ENCODE measurements around the gene ANO6.

Gene ANO6

GRCh38 chr12:45477526-45477925 is 261.6 kb downstream of the ANO6 start:
- TF ChIP-seq, protein P1, sequence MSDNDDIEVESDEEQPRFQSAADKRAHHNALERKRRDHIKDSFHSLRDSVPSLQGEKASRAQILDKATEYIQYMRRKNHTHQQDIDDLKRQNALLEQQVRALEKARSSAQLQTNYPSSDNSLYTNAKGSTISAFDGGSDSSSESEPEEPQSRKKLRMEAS (IDR thresholded peaks at IDR 0.05; ENCODE audit: low read depth, low read length), result no peak
- no peak for TF ChIP-seq MYC (IDR thresholded peaks at IDR 0.05; ENCODE audit: low read depth, low read length)
- no peak for TF ChIP-seq CTCF (IDR thresholded peaks at IDR 0.05; ENCODE audit: low read depth, low read length)
- no peak for TF ChIP-seq POLR2A (IDR thresholded peaks at IDR 0.05; ENCODE audit: extremely low read depth, insufficient read length)
- peak; percentile 9 for DNase-seq (ENCODE audit: low read depth)
- no peak overlapping the region for H3K4me3 ChIP-seq (ENCODE audit: low read depth, low read length)

DNA sequence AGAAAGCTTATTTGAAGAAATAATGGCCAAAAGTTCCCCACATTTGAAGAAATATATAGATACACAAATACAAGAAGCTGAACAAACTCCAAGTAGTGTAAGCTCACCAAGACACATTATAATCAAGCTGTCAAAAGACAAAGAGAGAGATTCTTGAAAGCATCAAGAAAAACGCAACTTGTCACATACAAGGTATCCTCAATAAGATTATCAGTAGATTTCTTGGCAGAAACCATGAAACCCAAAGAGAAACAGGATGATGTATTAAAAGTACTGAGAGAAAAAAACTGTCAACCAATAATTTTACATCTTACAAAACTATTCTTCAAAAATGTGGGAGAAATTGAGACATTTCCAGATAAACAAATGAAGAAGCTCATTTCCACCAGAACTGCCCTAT is 263.0 kb downstream of the ANO6 start:
- H3K4me3 ChIP-seq (ENCODE audit: low read depth, low read length), result no peak overlapping the region
- no peak for DNase-seq (ENCODE audit: low read depth)
- TF ChIP-seq, protein P1 (IDR thresholded peaks at IDR 0.05; ENCODE audit: low read depth, low read length), result no peak
- TF ChIP-seq POLR2A (IDR thresholded peaks at IDR 0.05; ENCODE audit: extremely low read depth, insufficient read length) (no peak), CTCF (IDR thresholded peaks at IDR 0.05; ENCODE audit: low read depth, low read length) (no peak), MYC (IDR thresholded peaks at IDR 0.05; ENCODE audit: low read depth, low read length) (no peak)

GRCh38 chr12:45481746-45482145 is 265.9 kb downstream of the ANO6 start:
- H3K4me3 ChIP-seq (ENCODE audit: low read depth, low read length), result no peak overlapping the region
- TF ChIP-seq POLR2A (IDR thresholded peaks at IDR 0.05; ENCODE audit: extremely low read depth, insufficient read length) (no peak), MYC (IDR thresholded peaks at IDR 0.05; ENCODE audit: low read depth, low read length) (no peak), CTCF (IDR thresholded peaks at IDR 0.05; ENCODE audit: low read depth, low read length) (no peak)
- TF ChIP-seq, protein P1 (IDR thresholded peaks at IDR 0.05; ENCODE audit: low read depth, low read length), result no peak
- no peak for DNase-seq (ENCODE audit: low read depth)

- TF ChIP-seq, protein P1 (IDR thresholded peaks at IDR 0.05; ENCODE audit: low read depth, low read length), result no peak
- TF ChIP-seq MYC (IDR thresholded peaks at IDR 0.05; ENCODE audit: low read depth, low read length) (no peak), POLR2A (IDR thresholded peaks at IDR 0.05; ENCODE audit: extremely low read depth, insufficient read length) (no peak), CTCF (IDR thresholded peaks at IDR 0.05; ENCODE audit: low read depth, low read length) (no peak)
- DNase-seq (ENCODE audit: low read depth), result no peak
- H3K4me3 ChIP-seq (ENCODE audit: low read depth, low read length), result no peak overlapping the region
Measured at GRCh38 chr12:45483571-45483970, 267.7 kb downstream of the ANO6 start.

Measured in NB4 (cell line).